ENCODE data around the gene OR2T11.
"Not testable (repeated sequence)": the region's sequence is repeated elsewhere in the genome, so short reads cannot be mapped to it uniquely, and the experiment has no call there.

The OR2T11 gene

GRCh38 chr1:248592655-248593054 is 42.2 kb downstream of the OR2T11 start:
- TF ChIP-seq CTCF (IDR thresholded peaks at IDR 0.05; ENCODE audit: insufficient read depth, low read length, poor library complexity, severe bottlenecking) = no peak
- no peak overlapping the region for H3K4me3 ChIP-seq (replicated peaks; ENCODE audit: low read depth, low read length)
- no peaks in the 10 kb centered on the region for H3K36me3 ChIP-seq (ENCODE audit: control insufficient read depth, insufficient read depth, low read length)
- H3K27me3 ChIP-seq (replicated peaks; ENCODE audit: control insufficient read depth, insufficient read depth, low read length) = no peaks in the 10 kb centered on the region
- DNase-seq (ENCODE audit: extremely low read depth, insufficient read length) = no peak

- no peaks in the 10 kb centered on the region for H3K36me3 ChIP-seq (ENCODE audit: control insufficient read depth, insufficient read depth, low read length)
- TF ChIP-seq CTCF (IDR thresholded peaks at IDR 0.05; ENCODE audit: insufficient read depth, low read length, poor library complexity, severe bottlenecking) = no peak
- no peaks in the 10 kb centered on the region for H3K27me3 ChIP-seq (replicated peaks; ENCODE audit: control insufficient read depth, insufficient read depth, low read length)
- no peak overlapping the region for H3K4me3 ChIP-seq (replicated peaks; ENCODE audit: low read depth, low read length)
- DNase-seq (ENCODE audit: extremely low read depth, insufficient read length) = no peak
These were observed 44.8 kb downstream of the OR2T11 start for GRCh38 chr1:248590055-248590454.

GRCh38 chr1:248589334-248589733 is 45.6 kb downstream of the OR2T11 start:
- Histone ChIP-seq H3K27me3 (replicated peaks; ENCODE audit: control insufficient read depth, insufficient read depth, low read length) (no peaks in the 10 kb centered on the region), H3K4me3 (replicated peaks; ENCODE audit: low read depth, low read length) (no peak overlapping the region), H3K36me3 (ENCODE audit: control insufficient read depth, insufficient read depth, low read length) (no peaks in the 10 kb centered on the region)
- TF ChIP-seq CTCF (IDR thresholded peaks at IDR 0.05; ENCODE audit: insufficient read depth, low read length, poor library complexity, severe bottlenecking) = no peak
- DNase-seq (ENCODE audit: extremely low read depth, insufficient read length) = no peak

GRCh38 chr1:248585266-248585665 is 49.6 kb downstream of the OR2T11 start:
- Histone ChIP-seq H3K4me3 (replicated peaks; ENCODE audit: low read depth, low read length) (no peak overlapping the region), H3K27me3 (replicated peaks; ENCODE audit: control insufficient read depth, insufficient read depth, low read length) (no peaks in the 10 kb centered on the region), H3K36me3 (ENCODE audit: control insufficient read depth, insufficient read depth, low read length) (no peaks in the 10 kb centered on the region)
- TF ChIP-seq CTCF (IDR thresholded peaks at IDR 0.05; ENCODE audit: insufficient read depth, low read length, poor library complexity, severe bottlenecking) = no peak
- no peak for DNase-seq (ENCODE audit: extremely low read depth, insufficient read length)

GRCh38 chr1:248576260-248576980 is 58.5 kb downstream of the OR2T11 start:
- no peaks in the 10 kb centered on the region for H3K36me3 ChIP-seq (ENCODE audit: control insufficient read depth, insufficient read depth, low read length)
- H3K27me3 ChIP-seq (replicated peaks; ENCODE audit: control insufficient read depth, insufficient read depth, low read length) = no peaks in the 10 kb centered on the region
- no peak for DNase-seq (ENCODE audit: extremely low read depth, insufficient read length)
- TF ChIP-seq CTCF (IDR thresholded peaks at IDR 0.05; ENCODE audit: insufficient read depth, low read length, poor library complexity, severe bottlenecking) = no peak
- no peak overlapping the region for H3K4me3 ChIP-seq (replicated peaks; ENCODE audit: low read depth, low read length)

- not testable (repeated sequence) for DNase-seq (ENCODE audit: extremely low read depth, insufficient read length); H3K4me3 ChIP-seq (replicated peaks; ENCODE audit: low read depth, low read length); H3K36me3 ChIP-seq (ENCODE audit: control insufficient read depth, insufficient read depth, low read length); H3K27me3 ChIP-seq (replicated peaks; ENCODE audit: control insufficient read depth, insufficient read depth, low read length)
These were observed 60.2 kb downstream of the OR2T11 start, which contains the start of gene OR2T34 for GRCh38 chr1:248574657-248575056. OR2T34 (minus strand) TSS chr1:248574757; CDS start chr1:248574757, 0 bp downstream.

- not testable (repeated sequence) for H3K36me3 ChIP-seq (ENCODE audit: control insufficient read depth, insufficient read depth, low read length); H3K27me3 ChIP-seq (replicated peaks; ENCODE audit: control insufficient read depth, insufficient read depth, low read length); H3K4me3 ChIP-seq (replicated peaks; ENCODE audit: low read depth, low read length); DNase-seq (ENCODE audit: extremely low read depth, insufficient read length)
These were observed 61.0 kb downstream of the OR2T11 start for GRCh38 chr1:248573856-248574255.
